ENCODE measurements around the gene NAV2.

The NAV2 gene

GRCh38 chr11:19853920-19854319, 141.3 kb downstream of the NAV2 start:
- TF ChIP-seq CTCF (IDR thresholded peaks at IDR 0.05; ENCODE audit: low read depth, low read length, missing control alignments) = no peak
- no peak overlapping the region for H3K4me3 ChIP-seq (ENCODE audit: low read depth, low read length)
- no peak for DNase-seq (ENCODE audit: low read depth)

DNA sequence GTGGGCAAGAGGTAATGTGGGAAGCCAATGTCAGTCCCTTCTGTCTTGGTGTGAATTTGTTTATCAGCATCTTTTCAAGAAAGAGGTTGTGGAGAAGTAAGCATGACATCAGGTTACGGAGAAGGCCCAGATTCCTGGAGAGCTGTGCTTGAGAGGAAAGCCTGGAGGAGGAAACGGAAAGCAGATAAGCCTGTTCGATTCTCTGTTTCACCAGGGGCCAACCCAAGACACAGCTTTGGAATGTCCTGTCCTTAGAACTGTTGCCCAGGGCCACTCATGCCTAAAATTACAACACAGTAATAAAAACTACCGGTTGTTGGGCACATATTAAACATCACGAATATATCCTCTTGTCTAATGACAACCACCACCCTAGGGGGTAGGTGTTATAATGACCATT, 148.5 kb downstream of the NAV2 start:
- no peak for TF ChIP-seq CTCF (IDR thresholded peaks at IDR 0.05; ENCODE audit: low read depth, low read length, missing control alignments)
- H3K4me3 ChIP-seq (ENCODE audit: low read depth, low read length) = no peak overlapping the region
- DNase-seq (ENCODE audit: low read depth) = no peak

- DNase-seq (ENCODE audit: low read depth) = no peak
- H3K4me3 ChIP-seq (ENCODE audit: low read depth, low read length) = no peak overlapping the region
- no peak for TF ChIP-seq CTCF (IDR thresholded peaks at IDR 0.05; ENCODE audit: low read depth, low read length, missing control alignments)
These were observed 149.5 kb downstream of the NAV2 start for GRCh38 chr11:19862091-19862490.

- DNase-seq (ENCODE audit: low read depth) = no peak
- TF ChIP-seq CTCF (IDR thresholded peaks at IDR 0.05; ENCODE audit: low read depth, low read length, missing control alignments) = no peak
- no peak overlapping the region for H3K4me3 ChIP-seq (ENCODE audit: low read depth, low read length)
These were observed 151.8 kb downstream of the NAV2 start for GRCh38 chr11:19864141-19865140.

DNA sequence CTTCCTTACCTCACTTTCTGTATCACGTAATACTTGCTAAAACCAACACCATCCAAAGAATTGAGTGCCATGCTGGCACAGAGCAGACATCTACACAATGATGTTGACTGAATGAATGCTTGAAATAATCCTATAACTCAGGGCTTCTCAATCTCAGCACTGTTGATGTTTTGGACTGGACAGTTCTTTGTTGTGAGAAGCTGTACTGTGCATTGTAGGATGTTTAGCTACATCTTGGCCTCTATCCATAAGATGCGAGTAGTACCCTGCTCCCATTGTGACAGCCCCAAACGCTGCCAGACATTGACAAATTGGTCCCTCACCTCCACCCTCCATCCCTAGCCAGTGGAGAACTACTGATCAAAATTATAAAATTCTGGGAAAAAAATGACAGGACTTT, 153.4 kb downstream of the NAV2 start:
- DNase-seq (ENCODE audit: low read depth) = no peak
- H3K4me3 ChIP-seq (ENCODE audit: low read depth, low read length) = no peak overlapping the region
- no peak for TF ChIP-seq CTCF (IDR thresholded peaks at IDR 0.05; ENCODE audit: low read depth, low read length, missing control alignments)

DNA sequence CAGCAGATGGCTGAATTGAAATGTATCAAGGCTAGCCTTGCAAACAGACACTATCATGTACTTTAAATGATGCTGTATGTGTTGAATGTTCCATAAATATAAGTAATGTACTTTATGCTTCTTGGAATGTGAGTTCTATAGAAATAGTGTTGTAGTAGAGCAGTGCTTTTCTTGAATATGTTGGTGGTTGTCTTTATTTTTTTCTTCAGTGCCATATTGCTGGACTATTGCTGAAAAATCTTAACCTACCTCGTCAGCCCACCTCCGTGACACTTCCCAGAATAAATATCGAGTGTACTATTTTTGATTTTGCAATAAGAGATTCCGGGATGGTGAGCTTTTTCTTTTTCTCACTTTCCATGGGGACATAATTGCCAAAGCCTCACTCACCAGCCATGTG, 153.9 kb downstream of the NAV2 start:
- DNase-seq (ENCODE audit: low read depth) = no peak
- no peak overlapping the region for H3K4me3 ChIP-seq (ENCODE audit: low read depth, low read length)
- TF ChIP-seq CTCF (IDR thresholded peaks at IDR 0.05; ENCODE audit: low read depth, low read length, missing control alignments) = no peak

DNA sequence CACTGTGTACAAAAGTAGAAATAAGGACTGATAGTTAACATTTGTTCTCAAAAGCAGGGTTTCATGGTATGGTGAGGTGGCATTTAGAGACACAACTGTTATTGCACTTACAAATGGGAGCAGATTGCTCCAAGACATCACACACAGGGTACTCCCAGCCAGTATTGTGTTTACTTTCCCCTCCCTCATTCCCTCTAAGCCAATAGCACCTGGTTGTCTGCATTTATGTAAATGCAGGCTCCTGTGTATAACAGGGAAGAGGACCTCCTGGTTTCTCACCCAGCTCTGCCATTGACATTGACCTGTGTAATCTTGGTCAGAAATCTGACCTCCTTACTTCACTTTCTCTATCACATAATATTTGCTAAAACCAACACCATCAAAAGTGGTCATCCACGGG, 154.4 kb downstream of the NAV2 start:
- TF ChIP-seq CTCF (IDR thresholded peaks at IDR 0.05; ENCODE audit: low read depth, low read length, missing control alignments) = no peak
- H3K4me3 ChIP-seq (ENCODE audit: low read depth, low read length) = no peak overlapping the region
- no peak for DNase-seq (ENCODE audit: low read depth)
